GM12878 (cell line): ENCODE results near the gene FAM120B. TPM values are rescaled to one million over a fixed set of nuclear protein-coding genes. Genes with fewer than 3 reads are reported as not detected.

ENCODE experiments used
- ASH2L ChIP-seq: fragments of 300-600, 200-600 bp; sonication (generic); IDR thresholded peaks from 2 replicates; pipeline ENCODE4 v1.6.1; 2017; ENCODE audit warnings: low read depth, mild to moderate bottlenecking, borderline replicate concordance
- ATF2 ChIP-seq: IDR thresholded peaks from 2 replicates; pipeline ENCODE4 v1.6.1; 2012; ENCODE audit warnings: low read length, inconsistent platforms
- BACH1 ChIP-seq: fragments of 450-650 bp; IDR thresholded peaks from 2 replicates; pipeline ENCODE4 v1.6.1; 2017; ENCODE audit warnings: mild to moderate bottlenecking, borderline replicate concordance
- CBX3 ChIP-seq: fragments of 200-600 bp; sonication (generic); IDR thresholded peaks from 2 replicates; pipeline ENCODE4 v1.6.1; 2016; ENCODE audit warnings: low read depth, borderline replicate concordance
- CHD4 ChIP-seq: fragments of 200-600 bp; sonication (generic); IDR thresholded peaks from 2 replicates; pipeline ENCODE4 v1.6.1; 2016; ENCODE audit warnings: mild to moderate bottlenecking
- CREB1 ChIP-seq: IDR thresholded peaks from 2 replicates; pipeline ENCODE4 v1.6.1; 2012; ENCODE audit warnings: low read depth, mild to moderate bottlenecking, inconsistent platforms
- CTCF ChIP-seq, 3 experiments: IDR thresholded peaks in 2 of 3; conservative IDR thresholded peaks in 1 of 3; 2 replicates each; pipeline ENCODE4 v1.5.1; 2011; ENCODE audit warnings: low read depth in 3 of 3, low read length in 3 of 3, mild to moderate bottlenecking in 3 of 3, control low read depth in 2 of 3, moderate library complexity in 2 of 3, inconsistent platforms in 1 of 3, mixed read lengths in 1 of 3; ENCODE audit not compliant: control insufficient read depth in 2 of 3, insufficient read depth in 1 of 3; ENCODE audit errors: extremely low read depth in 1 of 3
- JUND ChIP-seq: IDR thresholded peaks from 2 replicates; pipeline ENCODE4 v1.6.1; 2012; ENCODE audit warnings: low read depth, mild to moderate bottlenecking, low read length, improper control_type of control experiment, moderate library complexity
- NFYB ChIP-seq: IDR thresholded peaks from 2 replicates; pipeline ENCODE4 v1.6.1; 2011; ENCODE audit warnings: low read depth, mild to moderate bottlenecking, low read length, improper control_type of control experiment, moderate library complexity; ENCODE audit not compliant: insufficient read depth
- PAX5 ChIP-seq: IDR thresholded peaks from 2 replicates; pipeline ENCODE4 v1.6.1; 2011; ENCODE audit warnings: low read depth, low read length, borderline replicate concordance
- SMC3 ChIP-seq: IDR thresholded peaks from 2 replicates; pipeline ENCODE4 v1.6.1; 2011; ENCODE audit warnings: low read length, improper control_type of control experiment, borderline replicate concordance
- SRF ChIP-seq, 2 experiments: IDR thresholded peaks; 2 replicates each; pipeline ENCODE4 v1.6.1; 2011; ENCODE audit warnings: low read depth in 2 of 2, low read length in 2 of 2, mild to moderate bottlenecking in 1 of 2, moderate library complexity in 1 of 2
- ZNF24 ChIP-seq: fragments of 450-650 bp; IDR thresholded peaks from 2 replicates; pipeline ENCODE4 v1.6.1; 2017; ENCODE audit warnings: antibody characterized with exemption, mild to moderate bottlenecking
- polyA plus RNA-seq, 11 experiments: library from polyadenylated mRNA; depleted of rRNA in 4 of 11; unstranded in 6 of 11; stranded (reverse) in 5 of 11; fragments of >200 nt; fragmentation: Nextera tagmentation in 4 of 11; fragmentation: Illumina TruSeq in 1 of 11; extraction: Ambion mirVana in 4 of 11; extraction: Trizol in 1 of 11; gene quantifications; 1 replicate in 1 of 11; 2 replicates in 10 of 11; pipeline versions ENCODE4 v1.2.1 to v1.2.3, GENCODE V29; 2011 to 2016; ENCODE audit warnings: inconsistent platforms in 2 of 11, missing spikeins in 2 of 11, low read depth in 1 of 11
- total RNA-seq, 4 experiments: library from RNA; depleted of rRNA in 3 of 4; stranded (reverse); fragments of >200 nt in 3 of 4; fragmentation: Illumina TruSeq in 1 of 4; extraction: Trizol in 1 of 4; gene quantifications; 2 replicates each; pipeline versions ENCODE4 v1.2.1 to v1.2.3, GENCODE V29; 2013 to 2021

The FAM120B gene
- total and polyA plus RNA-seq, 10 of the 15 experiments (the other 5 are each of a cell fraction or from before 2014, with no cell fraction given), result 3.3 to 21.6 (median 15.3) TPM

- TF ChIP-seq CTCF (IDR thresholded peaks at IDR 0.05 in 2 of 3, conservative IDR thresholded peaks at IDR 0.05 in 1 of 3; ENCODE audit: control insufficient read depth in 2 of 3, extremely low read depth in 1 of 3, insufficient read depth in 1 of 3, low read depth in 3 of 3, low read length in 3 of 3), result no peak
- no peak for TF ChIP-seq ATF2
- TF ChIP-seq CREB1, result no peak
- no peak for TF ChIP-seq SRF (IDR thresholded peaks at IDR 0.05; ENCODE audit: low read depth in 2 of 2, low read length in 2 of 2)
- no peak for TF ChIP-seq BACH1
- no peak for TF ChIP-seq JUND
- TF ChIP-seq ZNF24, result no peak
- no peak for TF ChIP-seq SMC3
- no peak for TF ChIP-seq NFYB
- TF ChIP-seq PAX5, result no peak
- no peak for TF ChIP-seq CHD4
- TF ChIP-seq ASH2L, result no peak
- no peak for TF ChIP-seq CBX3
Measured at GRCh38 chr6:170279426-170279825, 27.1 kb upstream of the FAM120B start (continued).
